CD4-positive, alpha-beta T cell (primary cell): ENCODE data around the gene NFATC1. TPM values are rescaled to one million over a fixed set of nuclear protein-coding genes. Genes with fewer than 3 reads are reported as not detected.

ENCODE experiments used
- ATAC-seq: fragments of 200-7000 bp; cut with Tn5 transposase; one replicate; pipeline ENCODE4 v1.10.0; 2022; ENCODE audit warnings: mild to moderate bottlenecking; ENCODE audit not compliant: poor library complexity
- CTCF ChIA-PET: fragments of 350-600 bp; sonication (Branson Sonifier 250); formaldehyde crosslinking; loops from one replicate; lab custom pipeline; 2021; ENCODE audit warnings: antibody characterized with exemption, inconsistent platforms; lab: Charles Lee
- POLR2A ChIA-PET: fragments of 350-600 bp; sonication (Branson Sonifier 250); formaldehyde crosslinking; loops from one replicate; lab custom pipeline; 2021; ENCODE audit warnings: antibody characterized with exemption, inconsistent platforms; lab: Charles Lee
- DNase-seq, 14 experiments: peaks; one replicate each; pipeline ENCODE4 v3.0.0-alpha.2; 2013 to 2020; ENCODE audit warnings: mixed read lengths in 2 of 14
- H3K27ac ChIP-seq, 2 donors: one replicate each; pipeline versions ENCODE4 v1.5.1 to v1.7.0; 2013; ENCODE audit warnings: low read length in 2 of 2, low read depth in 1 of 2, mild to moderate bottlenecking in 1 of 2
- H3K27me3 ChIP-seq, 2 experiments: 1 replicate in 1 of 2; 2 replicates in 1 of 2; pipeline versions ENCODE4 v1.6.1 to v1.7.0; 2013; ENCODE audit warnings: low read length in 2 of 2, control low read depth in 1 of 2, mild to moderate bottlenecking in 1 of 2, moderate library complexity in 1 of 2; ENCODE audit not compliant: insufficient read depth in 2 of 2, control insufficient read depth in 1 of 2
- H3K36me3 ChIP-seq: one replicate; pipeline ENCODE4 v1.6.1; 2013; ENCODE audit warnings: low read length, control low read depth; ENCODE audit not compliant: insufficient read depth
- H3K4me1 ChIP-seq: one replicate; pipeline ENCODE4 v1.6.1; 2013; ENCODE audit warnings: low read length, control low read depth; ENCODE audit not compliant: insufficient read depth
- H3K4me3 ChIP-seq: one replicate; pipeline ENCODE4 v1.5.1; 2013; ENCODE audit warnings: mild to moderate bottlenecking, low read length, moderate library complexity
- H3K9me3 ChIP-seq, 2 experiments: 1 replicate in 1 of 2; 2 replicates in 1 of 2; pipeline versions ENCODE4 v1.6.1 to v1.7.0; 2013; ENCODE audit warnings: low read length in 2 of 2, mild to moderate bottlenecking in 2 of 2, control low read depth in 1 of 2, moderate library complexity in 1 of 2; ENCODE audit not compliant: control insufficient read depth in 1 of 2, insufficient read depth in 1 of 2
- H3K27ac Mint-ChIP-seq: one replicate; pipeline ENCODE4 v1.8.0; 2020; ENCODE audit warnings: mixed read lengths
- H3K27me3 Mint-ChIP-seq: one replicate; pipeline ENCODE4 v1.8.0; 2021; ENCODE audit warnings: mixed read lengths
- H3K36me3 Mint-ChIP-seq: one replicate; pipeline ENCODE4 v1.8.0; 2021; ENCODE audit warnings: low read depth, mixed read lengths
- H3K4me1 Mint-ChIP-seq: one replicate; pipeline ENCODE4 v1.8.0; 2021; ENCODE audit warnings: low read depth, mixed read lengths
- H3K4me3 Mint-ChIP-seq: one replicate; pipeline ENCODE4 v1.8.0; 2020; ENCODE audit warnings: mild to moderate bottlenecking, mixed read lengths
- H3K9me3 Mint-ChIP-seq: one replicate; pipeline ENCODE4 v1.8.0; 2020; ENCODE audit warnings: mixed read lengths
- intact Hi-C, 2 experiments: fragments of 100-400 bp; cut with DNase I in 1 of 2; cut with micrococcal nuclease in 1 of 2; formaldehyde crosslinking; loops; one replicate each; pipeline versions ENCODE4 v1.15.1 to v1.9.0; 2023 to 2025; cut with DNase I, micrococcal nuclease
- total RNA-seq, 174 experiments: library from RNA in 2 of 174; stranded (reverse) in 2 of 174; gene quantifications; one replicate each; pipeline ENCODE4 v1.2.3 and lab custom pipeline; 2021 to 2026
- TF ChIP-seq, protein P1 (sequence below): fragments of 200-600 bp; IDR thresholded peaks from one replicate; pipeline ENCODE4 v1.8.0; 2022; ENCODE audit warnings: antibody characterized with exemption, mild to moderate bottlenecking

NFATC1 gene
- total RNA-seq, 2 experiments from 2014 or later: 107 to 113 TPM

- no peak for ATAC-seq
- Mint-ChIP-seq H3K4me1 (peaks cover 72% of the 10 kb centered on the region), H3K36me3 (peaks cover 58% of the 10 kb centered on the region), H3K4me3 (peak overlapping the region; percentile 90), H3K27me3 (no peaks in the 10 kb centered on the region), H3K27ac (peak overlapping the region; percentile 96), H3K9me3 (no peaks in the 10 kb centered on the region)
- peak in 4 of 14 experiments; percentile 23 to 68 (median 50) for DNase-seq
- peak overlapping the region; percentile 63 for H3K4me3 ChIP-seq
- H3K27ac ChIP-seq: peak overlapping the region; percentile 92 to 97
- peaks cover 88% of the 10 kb centered on the region for H3K4me1 ChIP-seq
- no peaks in the 10 kb centered on the region for H3K27me3 ChIP-seq
- H3K9me3 ChIP-seq: no peaks in the 10 kb centered on the region
- peaks cover 4% of the 10 kb centered on the region for H3K36me3 ChIP-seq
- intact Hi-C loops: loop anchor here in 1 of 2 experiments (10.0 kb wide), 1 partner anchor 633 kb away; the partner anchor contains the start of gene RBFA
- TF ChIP-seq, protein P1, sequence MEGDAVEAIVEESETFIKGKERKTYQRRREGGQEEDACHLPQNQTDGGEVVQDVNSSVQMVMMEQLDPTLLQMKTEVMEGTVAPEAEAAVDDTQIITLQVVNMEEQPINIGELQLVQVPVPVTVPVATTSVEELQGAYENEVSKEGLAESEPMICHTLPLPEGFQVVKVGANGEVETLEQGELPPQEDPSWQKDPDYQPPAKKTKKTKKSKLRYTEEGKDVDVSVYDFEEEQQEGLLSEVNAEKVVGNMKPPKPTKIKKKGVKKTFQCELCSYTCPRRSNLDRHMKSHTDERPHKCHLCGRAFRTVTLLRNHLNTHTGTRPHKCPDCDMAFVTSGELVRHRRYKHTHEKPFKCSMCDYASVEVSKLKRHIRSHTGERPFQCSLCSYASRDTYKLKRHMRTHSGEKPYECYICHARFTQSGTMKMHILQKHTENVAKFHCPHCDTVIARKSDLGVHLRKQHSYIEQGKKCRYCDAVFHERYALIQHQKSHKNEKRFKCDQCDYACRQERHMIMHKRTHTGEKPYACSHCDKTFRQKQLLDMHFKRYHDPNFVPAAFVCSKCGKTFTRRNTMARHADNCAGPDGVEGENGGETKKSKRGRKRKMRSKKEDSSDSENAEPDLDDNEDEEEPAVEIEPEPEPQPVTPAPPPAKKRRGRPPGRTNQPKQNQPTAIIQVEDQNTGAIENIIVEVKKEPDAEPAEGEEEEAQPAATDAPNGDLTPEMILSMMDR: no peak
- POLR2A ChIA-PET: interaction anchor here (0.7 to 1.9 kb wide), 8 partner anchors 9 to 277 kb away, joined by 3 to 10 read pairs (median 4); no protein-coding TSS in a partner anchor
- CTCF ChIA-PET: interaction anchor here (0.6 kb wide), 1 partner anchor 21 kb away, joined by 3 read pairs; no protein-coding TSS in a partner anchor
These were observed 5.9 kb downstream of the NFATC1 start for GRCh38 chr18:79401494-79402208.

DNA sequence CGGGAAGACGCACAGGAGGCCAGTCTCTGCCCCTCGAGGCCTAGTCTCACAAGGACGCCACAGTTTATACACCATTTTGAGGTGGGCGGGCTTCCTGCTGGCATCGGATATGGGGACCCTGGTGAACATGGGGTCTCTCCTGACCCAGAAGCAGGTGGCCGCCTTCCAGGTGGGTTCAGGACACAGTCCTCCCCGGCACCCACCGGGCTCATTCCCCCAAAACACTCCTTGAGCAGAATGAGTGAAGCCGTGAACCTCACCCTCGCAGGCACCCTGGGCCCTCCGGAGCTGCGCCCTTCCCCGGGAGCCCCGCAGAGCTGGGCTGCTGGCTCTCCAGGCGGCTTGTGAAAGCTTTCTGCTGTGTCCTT, 6.5 kb downstream of the NFATC1 start:
- no peaks in the 10 kb centered on the region for H3K27me3 ChIP-seq
- POLR2A ChIA-PET: interaction anchor here (0.9 to 4.2 kb wide), 5 partner anchors 9 to 121 kb away, joined by 3 to 51 read pairs (median 4); no protein-coding TSS in a partner anchor
- TF ChIP-seq, protein P1: no peak
- H3K9me3 Mint-ChIP-seq: no peaks in the 10 kb centered on the region
- intact Hi-C loops: loop anchor here in 1 of 2 experiments (10.0 kb wide), 1 partner anchor 633 kb away; the partner anchor contains the start of gene RBFA
- H3K36me3 ChIP-seq: peaks cover 8% of the 10 kb centered on the region
- H3K4me3 Mint-ChIP-seq: peak overlapping the region; percentile 90
- H3K27ac Mint-ChIP-seq: peak overlapping the region; percentile 96
- H3K4me1 Mint-ChIP-seq: peaks cover 72% of the 10 kb centered on the region
- H3K36me3 Mint-ChIP-seq: peaks cover 58% of the 10 kb centered on the region
- peak overlapping the region; percentile 92 to 97 for H3K27ac ChIP-seq
- CTCF ChIA-PET: no interaction called here
- DNase-seq (no peak), ATAC-seq (no peak)
- H3K9me3 ChIP-seq: no peaks in the 10 kb centered on the region
- H3K27me3 Mint-ChIP-seq: no peaks in the 10 kb centered on the region
- peak overlapping the region; percentile 63 for H3K4me3 ChIP-seq
- H3K4me1 ChIP-seq: peaks cover 88% of the 10 kb centered on the region

DNA sequence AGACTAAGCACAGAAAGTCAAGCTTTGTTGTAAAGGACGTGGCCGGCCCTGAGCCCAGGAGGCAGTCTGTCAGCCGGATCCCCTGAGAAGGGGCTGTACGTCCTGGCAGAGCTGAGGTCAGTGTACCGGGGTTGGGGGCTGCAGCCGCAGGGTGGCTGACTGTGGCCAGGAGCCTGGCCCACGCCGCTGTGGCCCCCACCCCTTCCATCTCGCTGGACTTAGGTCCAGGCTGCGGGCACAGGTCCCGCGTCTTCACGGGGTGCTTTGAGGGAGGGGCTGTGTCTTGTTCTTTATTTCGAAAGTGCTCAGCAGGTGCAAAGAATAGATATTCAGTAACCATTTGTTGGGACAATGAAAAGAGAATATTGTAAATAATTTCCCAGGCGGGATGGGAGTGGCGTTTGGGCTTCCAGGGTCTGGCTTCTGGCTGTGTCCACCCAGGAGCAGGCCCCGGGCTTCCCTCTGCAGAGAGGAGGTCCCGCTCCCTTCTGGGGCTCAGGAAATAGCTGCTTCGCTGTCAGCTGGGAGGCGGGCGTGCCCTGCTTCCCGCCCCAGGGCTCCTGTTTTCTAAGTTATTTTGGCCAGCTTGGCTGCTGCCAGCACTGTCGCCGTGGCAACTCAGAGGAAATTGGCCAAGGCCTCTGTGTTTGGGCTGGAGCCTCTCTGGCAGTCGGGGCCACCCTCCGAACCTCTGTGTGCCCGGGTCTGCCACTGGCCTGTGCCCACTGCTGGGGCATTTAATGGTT, 7.4 kb downstream of the NFATC1 start:
- ATAC-seq (no peak), DNase-seq (peak in 4 of 14 experiments; percentile 45 to 65 (median 49))
- ChIA-PET CTCF (no interaction called here), POLR2A (interaction anchor here (0.8 to 4.2 kb wide), 8 partner anchors 10 to 198 kb away, joined by 3 to 51 read pairs (median 4); no protein-coding TSS in a partner anchor)
- Mint-ChIP-seq H3K4me3 (peak overlapping the region; percentile 90), H3K27ac (peak overlapping the region; percentile 96), H3K36me3 (peaks cover 64% of the 10 kb centered on the region), H3K4me1 (peaks cover 70% of the 10 kb centered on the region), H3K9me3 (no peaks in the 10 kb centered on the region), H3K27me3 (no peaks in the 10 kb centered on the region)
- Histone ChIP-seq H3K27me3 (no peaks in the 10 kb centered on the region), H3K36me3 (peaks cover 9% of the 10 kb centered on the region), H3K27ac (peak overlapping the region; percentile 92 to 97), H3K4me3 (peak overlapping the region; percentile 63), H3K9me3 (no peaks in the 10 kb centered on the region), H3K4me1 (peaks cover 81% of the 10 kb centered on the region)
- intact Hi-C loops: loop anchor here in 1 of 2 experiments (10.0 kb wide), 1 partner anchor 632 kb away; the partner anchor contains the start of gene RBFA
- TF ChIP-seq, protein P1: no peak
